Smooth muscle cell (in vitro differentiated cells): Measurements from ENCODE around the gene PDGFC. TPM values are rescaled to one million over a fixed set of nuclear protein-coding genes. Genes with fewer than 3 reads are reported as not detected.

Source experiments
- DNase-seq: peaks from one replicate; lab custom pipeline; 2025; ENCODE audit not compliant: unreplicated experiment; lab: John Stamatoyannopoulos, UW
- H2AFZ ChIP-seq: fragments of 200-600 bp; sonication (generic); 2 replicates; pipeline ENCODE4 v1.6.0; 2016; ENCODE audit warnings: antibody characterized with exemption, low read depth, mild to moderate bottlenecking
- H3F3A ChIP-seq: fragments of 200-600 bp; sonication (generic); 2 replicates; pipeline ENCODE4 v1.6.0; 2017; ENCODE audit warnings: antibody characterized with exemption, low read depth
- H3K27ac ChIP-seq: fragments of 200-600 bp; sonication (generic); 2 replicates; pipeline ENCODE4 v1.5.1; 2016; ENCODE audit warnings: low read depth, mild to moderate bottlenecking
- H3K27me3 ChIP-seq: fragments of 200-600 bp; sonication (generic); 2 replicates; pipeline ENCODE4 v1.6.1; 2016; ENCODE audit warnings: low read depth, mild to moderate bottlenecking
- H3K36me3 ChIP-seq: fragments of 200-600 bp; sonication (generic); 2 replicates; pipeline ENCODE4 v1.5.1; 2016; ENCODE audit warnings: low read depth
- H3K4me1 ChIP-seq: fragments of 200-600 bp; sonication (generic); 2 replicates; pipeline ENCODE4 v1.5.1; 2016; ENCODE audit warnings: low read depth
- H3K4me2 ChIP-seq: fragments of 200-600 bp; sonication (generic); 2 replicates; pipeline ENCODE4 v1.6.0; 2016; ENCODE audit warnings: mild to moderate bottlenecking
- H3K4me3 ChIP-seq: fragments of 200-600 bp; sonication (generic); 2 replicates; pipeline ENCODE4 v1.5.1; 2016; ENCODE audit warnings: mild to moderate bottlenecking
- H3K79me2 ChIP-seq: fragments of 200-600 bp; sonication (generic); 2 replicates; pipeline ENCODE4 v1.6.0; 2016; ENCODE audit warnings: low read depth, mild to moderate bottlenecking
- H3K9ac ChIP-seq: fragments of 200-600 bp; sonication (generic); 2 replicates; pipeline ENCODE4 v1.6.0; 2016; ENCODE audit warnings: low read depth
- H3K9me3 ChIP-seq: fragments of 200-600 bp; sonication (generic); replicated peaks from 2 replicates; pipeline ENCODE4 v1.5.1; 2016; ENCODE audit warnings: low read depth
- H4K20me1 ChIP-seq: fragments of 200-600 bp; sonication (generic); 2 replicates; pipeline ENCODE4 v1.6.0; 2016; ENCODE audit warnings: low read depth
- CTCF ChIP-seq: fragments of 200-600 bp; sonication (generic); IDR thresholded peaks from 2 replicates; pipeline ENCODE4 v1.5.1; 2017; ENCODE audit warnings: borderline replicate concordance, mild to moderate bottlenecking, antibody characterized with exemption; ENCODE audit not compliant: insufficient read depth, poor library complexity, severe bottlenecking
- WGBS: methylation state at CpG from one replicate; pipeline ENCODE4 v1.1.7; 2016; ENCODE audit warnings: low lambda C conversion rate; 5-methylcytosine and 5-hydroxymethylcytosine counted together
- polyA plus RNA-seq: library from polyadenylated mRNA; unstranded; fragments of >200 nt; fragmentation: Nextera tagmentation; extraction: Ambion mirVana; gene quantifications from 2 replicates; pipeline ENCODE4 v1.2.1, GENCODE V29; 2016
- total RNA-seq: library from RNA; depleted of rRNA; stranded (reverse); fragments of >200 nt; gene quantifications from 2 replicates; pipeline ENCODE4 v1.2.3, GENCODE V29; 2014

The PDGFC gene
- total and polyA plus RNA-seq, 2 experiments from 2014 or later = 56.5 to 135 TPM

GRCh38 chr4:156811963-156812362 lies 159.6 kb downstream of the PDGFC start:
- Histone ChIP-seq H3K27ac (no peak overlapping the region), H3K27me3 (no peaks in the 10 kb centered on the region), H2AFZ (no peak overlapping the region), H3K4me1 (no peaks in the 10 kb centered on the region), H4K20me1 (peaks cover 40% of the 10 kb centered on the region), H3K4me2 (no peak overlapping the region), H3K36me3 (peaks cover 6% of the 10 kb centered on the region), H3F3A (no peaks in the 10 kb centered on the region), H3K4me3 (no peak overlapping the region), H3K9ac (no peak overlapping the region), H3K79me2 (peaks cover 37% of the 10 kb centered on the region), H3K9me3 (no peaks in the 10 kb centered on the region)
- DNase-seq = no peak
- 97% methylated on average over 4 of the region's 4 CpGs for WGBS
- no peak for TF ChIP-seq CTCF

- H3K9me3 ChIP-seq = no peaks in the 10 kb centered on the region
- DNase-seq = no peak
- no peak for TF ChIP-seq CTCF
- H3K79me2 ChIP-seq = peaks cover 36% of the 10 kb centered on the region
- no peaks in the 10 kb centered on the region for H3K27me3 ChIP-seq
- no peak overlapping the region for H3K9ac ChIP-seq
- no peak overlapping the region for H3K27ac ChIP-seq
- peaks cover 6% of the 10 kb centered on the region for H3K36me3 ChIP-seq
- peaks cover 4% of the 10 kb centered on the region for H3K4me1 ChIP-seq
- H3K4me3 ChIP-seq = no peak overlapping the region
- H2AFZ ChIP-seq = no peak overlapping the region
- no peaks in the 10 kb centered on the region for H3F3A ChIP-seq
- no peak overlapping the region for H3K4me2 ChIP-seq
- 94% methylated on average over 5 of the region's 5 CpGs for WGBS
- peaks cover 40% of the 10 kb centered on the region for H4K20me1 ChIP-seq
Observed at GRCh38 chr4:156811286-156811685, 160.3 kb downstream of the PDGFC start.

- no peak overlapping the region for H3K4me2 ChIP-seq
Observed at GRCh38 chr4:156805696-156806095, 165.9 kb downstream of the PDGFC start.

More at GRCh38 chr4:156805696-156806095, 165.9 kb downstream of the PDGFC start:
- Histone ChIP-seq H3F3A (no peaks in the 10 kb centered on the region), H3K9me3 (no peaks in the 10 kb centered on the region), H3K4me1 (peaks cover 10% of the 10 kb centered on the region), H4K20me1 (peaks cover 9% of the 10 kb centered on the region), H3K36me3 (peaks cover 4% of the 10 kb centered on the region), H2AFZ (no peak overlapping the region), H3K79me2 (peaks cover 24% of the 10 kb centered on the region), H3K27me3 (no peaks in the 10 kb centered on the region), H3K4me3 (no peak overlapping the region), H3K9ac (no peak overlapping the region), H3K27ac (no peak overlapping the region)
- DNase-seq = no peak
- WGBS = 74% methylated on average over 2 of the region's 2 CpGs
- no peak for TF ChIP-seq CTCF
